DOHH2 (cell line): ENCODE measurements around the gene PKD1.

Experiments
- H3F3A ChIP-seq: fragments of 200-600 bp; sonication (generic), shearing (Covaris generic); 2 replicates; pipeline ENCODE4 v1.6.0; 2016; ENCODE audit warnings: antibody characterized with exemption, mild to moderate bottlenecking; ENCODE audit not compliant: control insufficient read depth, insufficient read depth
- H3K27ac ChIP-seq: fragments of 200-600 bp; sonication (generic); 2 replicates; pipeline ENCODE4 v1.5.1; 2014; ENCODE audit warnings: low read depth, mild to moderate bottlenecking, low read length, moderate library complexity
- H3K27me3 ChIP-seq: fragments of 200-600 bp; sonication (generic); 2 replicates; pipeline ENCODE4 v1.6.1; 2014; ENCODE audit warnings: mild to moderate bottlenecking, low read length, mixed read lengths; ENCODE audit not compliant: control insufficient read depth
- H3K36me3 ChIP-seq: fragments of 200-600 bp; sonication (generic); 2 replicates; pipeline ENCODE4 v1.6.1; 2014; ENCODE audit warnings: mild to moderate bottlenecking, low read length, moderate library complexity, mixed read lengths; ENCODE audit not compliant: control insufficient read depth
- H3K4me1 ChIP-seq: fragments of 200-600 bp; sonication (generic); 2 replicates; pipeline ENCODE4 v1.6.1; 2014; ENCODE audit warnings: mild to moderate bottlenecking, low read length, mixed read lengths; ENCODE audit not compliant: control insufficient read depth
- H3K4me2 ChIP-seq: fragments of 200-600 bp; sonication (generic); 2 replicates; pipeline ENCODE4 v1.6.0; 2014; ENCODE audit warnings: mild to moderate bottlenecking, low read length, moderate library complexity
- H3K4me3 ChIP-seq: fragments of 200-600 bp; sonication (generic); 2 replicates; pipeline ENCODE4 v1.5.1; 2014; ENCODE audit warnings: mild to moderate bottlenecking, low read length, mixed read lengths
- H3K79me2 ChIP-seq: fragments of 200-600 bp; sonication (generic); 2 replicates; pipeline ENCODE4 v1.6.1; 2014; ENCODE audit warnings: mild to moderate bottlenecking, low read length, mixed read lengths; ENCODE audit not compliant: control insufficient read depth
- H3K9me2 ChIP-seq: fragments of 200-600 bp; sonication (generic); replicated peaks from 2 replicates; pipeline ENCODE4 v1.6.1; 2014; ENCODE audit warnings: mild to moderate bottlenecking, low read length, mixed read lengths; ENCODE audit not compliant: control insufficient read depth
- H3K9me3 ChIP-seq: fragments of 200-600 bp; sonication (generic); 2 replicates; pipeline ENCODE4 v1.6.1; 2014; ENCODE audit warnings: antibody characterized with exemption, low read length, mixed read lengths; ENCODE audit not compliant: control insufficient read depth, insufficient read depth
- H4K20me1 ChIP-seq: fragments of 200-600 bp; sonication (generic); 2 replicates; pipeline ENCODE4 v1.6.0; 2014; ENCODE audit warnings: low read depth, mild to moderate bottlenecking, antibody characterized with exemption, low read length, moderate library complexity; ENCODE audit not compliant: control insufficient read depth, insufficient read depth
- CTCF ChIP-seq: fragments of 200-600 bp; sonication (generic); IDR thresholded peaks from one replicate; pipeline ENCODE4 v1.5.1; 2014; ENCODE audit warnings: antibody characterized with exemption, mild to moderate bottlenecking, low read depth, low read length; ENCODE audit not compliant: poor library complexity, severe bottlenecking
- EZH2phosphoT487 ChIP-seq: fragments of 200-600 bp; sonication (generic); IDR thresholded peaks from 2 replicates; pipeline ENCODE4 v1.6.1; 2017; ENCODE audit warnings: borderline replicate concordance, mild to moderate bottlenecking, antibody characterized with exemption, low read length, moderate library complexity, mixed read lengths

Gene PKD1

GRCh38 chr16:2048116-2048543 lies 87.6 kb downstream of the PKD1 start:
- TF ChIP-seq CTCF (no peak), EZH2phosphoT487 (no peak)
- Histone ChIP-seq H3K4me2 (peak overlapping the region; percentile 100), H3K27me3 (no peaks in the 10 kb centered on the region), H3K4me3 (peak overlapping the region; percentile 96), H3K79me2 (peaks cover 28% of the 10 kb centered on the region), H3K9me2 (no peaks in the 10 kb centered on the region), H3K36me3 (peaks cover 13% of the 10 kb centered on the region), H3K4me1 (peaks cover 27% of the 10 kb centered on the region), H3F3A (no peaks in the 10 kb centered on the region), H4K20me1 (no peaks in the 10 kb centered on the region), H3K27ac (no peak overlapping the region), H3K9me3 (no peaks in the 10 kb centered on the region)

GRCh38 chr16:2047330-2048115 lies 88.2 kb downstream of the PKD1 start, which contains the start of the genes NTHL1 and TSC2:
Gene NTHL1, minus strand, starts transcription at chr16:2047834. Its CDS starts 11 bp downstream, at chr16:2047823.
Gene TSC2, plus strand, starts transcription at chr16:2047985. Its CDS starts 631 bp downstream, at chr16:2048616.
- no peaks in the 10 kb centered on the region for H3K9me2 ChIP-seq
- H3K4me2 ChIP-seq: peak within 1 kb of the TSS; percentile 100
- H3K27ac ChIP-seq: no peak within 1 kb of the TSS
- TF ChIP-seq CTCF (no peak), EZH2phosphoT487 (no peak)
- no peaks in the 10 kb centered on the region for H3K27me3 ChIP-seq
- H3K4me3 ChIP-seq: peak within 1 kb of the TSS; percentile 96
- no peaks in the 10 kb centered on the region for H4K20me1 ChIP-seq
- peaks cover 28% of the 10 kb centered on the region for H3K79me2 ChIP-seq
- H3K9me3 ChIP-seq: no peaks in the 10 kb centered on the region
- no peaks in the 10 kb centered on the region for H3F3A ChIP-seq
- H3K36me3 ChIP-seq: peaks cover 15% of the 10 kb centered on the region
- peaks cover 30% of the 10 kb centered on the region for H3K4me1 ChIP-seq

- no peaks in the 10 kb centered on the region for H3K9me2 ChIP-seq
- H3K36me3 ChIP-seq: peaks cover 15% of the 10 kb centered on the region
- no peaks in the 10 kb centered on the region for H3K27me3 ChIP-seq
- no peaks in the 10 kb centered on the region for H4K20me1 ChIP-seq
- no peak overlapping the region for H3K27ac ChIP-seq
- peak overlapping the region; percentile 100 for H3K4me2 ChIP-seq
- peaks cover 28% of the 10 kb centered on the region for H3K79me2 ChIP-seq
- peaks cover 30% of the 10 kb centered on the region for H3K4me1 ChIP-seq
- peak overlapping the region; percentile 96 for H3K4me3 ChIP-seq
- H3F3A ChIP-seq: no peaks in the 10 kb centered on the region
- H3K9me3 ChIP-seq: no peaks in the 10 kb centered on the region
- TF ChIP-seq EZH2phosphoT487 (no peak), CTCF (no peak)
Measured at GRCh38 chr16:2046893-2047329, 88.8 kb downstream of the PKD1 start.
